HG02678 (cell line): ENCODE data around the gene DHFR2.
"Not testable (repeated sequence)": the region's sequence is repeated elsewhere in the genome, so short reads cannot be mapped to it uniquely, and the experiment has no call there.

Experiments
- ATAC-seq: cut with Tn5 transposase; IDR thresholded peaks from one replicate; pipeline ENCODE4 v1.9.1; 2021; ENCODE audit warnings: mild to moderate bottlenecking, moderate library complexity; ENCODE audit not compliant: unreplicated experiment

Gene DHFR2

DNA sequence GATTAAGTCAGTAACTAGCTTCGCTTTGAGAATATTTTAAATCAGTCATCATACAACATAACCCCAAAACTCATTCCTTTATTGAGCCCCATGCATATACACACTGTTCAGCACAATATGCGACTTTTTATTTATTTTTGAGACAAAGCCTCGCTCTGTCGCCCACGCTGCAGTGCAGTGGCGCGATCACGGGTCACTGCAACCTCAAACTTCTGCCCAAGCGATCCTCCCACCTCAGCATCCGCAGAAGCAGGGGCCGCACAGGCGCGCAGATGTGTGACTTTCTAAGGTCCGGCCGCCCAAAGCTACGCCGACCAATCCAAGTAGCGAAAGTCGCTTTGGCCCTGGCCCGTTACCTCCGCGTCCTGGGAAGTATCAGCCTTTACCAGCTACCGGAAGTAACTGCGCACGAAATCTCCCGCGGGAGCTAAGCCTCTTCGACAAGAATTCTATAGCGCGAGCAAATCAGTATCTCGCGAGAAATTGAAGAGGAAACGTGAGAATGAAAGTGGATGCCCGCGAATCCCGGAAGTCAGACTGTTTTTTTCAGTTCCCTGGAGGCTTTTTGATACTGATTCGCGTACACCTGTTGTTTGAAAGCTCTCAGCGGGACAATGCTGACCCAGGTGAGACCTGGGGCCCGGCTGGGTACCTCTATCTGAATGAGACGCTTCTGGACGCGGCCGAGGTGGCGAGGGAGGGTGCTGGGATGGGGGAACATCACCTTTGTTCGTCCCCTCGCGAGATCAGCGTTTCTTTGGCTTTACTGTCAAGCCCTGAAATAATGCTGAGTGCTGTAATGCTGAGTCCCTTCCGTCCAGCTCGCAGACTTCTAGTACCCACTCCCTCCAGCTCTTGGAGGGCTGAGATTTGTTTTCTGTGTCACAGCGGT is at the start of gene DHFR2, which contains the start of gene NSUN3:
Gene DHFR2 (minus strand): TSS at position 404 of the 892 bp plus-strand sequence. CDS start 1,405 bp downstream, outside the sequence.
Gene NSUN3 (plus strand): TSS at position 549 of the 892 bp plus-strand sequence. CDS start 66 bp downstream, at position 615.
- ATAC-seq = peak; percentile 91

DNA sequence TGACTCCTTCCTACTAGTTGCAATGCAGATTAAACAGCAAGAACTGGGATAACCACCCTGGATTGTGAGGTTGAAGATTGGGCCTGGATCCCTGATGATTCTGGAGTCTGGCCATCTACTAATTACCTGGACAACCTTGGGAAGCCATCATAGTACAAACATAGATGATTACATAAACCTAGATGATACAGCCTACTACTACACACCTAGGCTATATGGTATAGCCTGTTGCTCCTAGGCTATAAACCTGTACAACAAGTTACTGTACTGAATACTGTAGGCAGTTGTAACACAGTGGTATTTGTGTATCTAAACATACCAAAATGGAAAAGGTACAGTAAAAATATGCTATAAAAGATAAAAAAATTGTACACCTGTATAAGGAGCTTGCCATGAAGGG is 48.1 kb upstream of the DHFR2 start:
- ATAC-seq = no peak

DNA sequence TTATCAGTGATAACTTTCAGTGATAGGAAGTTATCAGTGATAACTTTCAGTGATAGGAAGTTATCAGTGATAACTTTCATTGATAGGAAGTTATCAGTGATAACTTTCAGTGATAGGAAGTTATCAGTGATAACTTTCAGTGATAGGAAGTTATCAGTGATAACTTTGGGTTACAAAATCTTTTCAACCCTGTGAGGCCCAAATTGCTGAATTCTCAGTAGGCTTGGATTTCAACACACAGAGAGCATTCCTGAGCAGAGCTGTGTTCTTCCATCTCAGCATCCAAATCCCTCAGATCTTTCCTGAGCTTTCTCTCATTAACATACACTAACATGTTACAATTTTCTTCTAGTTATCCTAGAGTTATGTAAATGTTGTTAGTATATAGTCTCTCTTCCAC is 47.5 kb upstream of the DHFR2 start:
- not testable (repeated sequence) for ATAC-seq

DNA sequence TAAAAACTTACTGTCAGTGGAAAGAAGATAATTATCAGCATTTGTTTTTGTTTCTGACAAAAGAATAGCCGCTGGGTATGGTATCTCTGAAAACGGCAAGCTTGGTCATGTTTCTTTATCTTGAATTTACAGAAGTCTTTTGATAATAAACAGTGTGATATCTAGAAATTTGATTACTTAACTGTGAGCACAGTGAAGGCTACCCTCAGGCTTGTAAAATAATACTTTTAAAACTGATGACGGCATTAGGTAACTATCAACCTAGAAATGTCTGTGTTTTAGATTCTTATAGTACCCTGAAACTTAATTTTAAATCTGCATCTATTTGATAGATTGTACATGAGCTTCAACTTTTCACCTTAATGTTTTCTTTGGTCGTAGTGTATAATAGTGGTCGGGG is 43.6 kb upstream of the DHFR2 start:
- ATAC-seq = no peak

DNA sequence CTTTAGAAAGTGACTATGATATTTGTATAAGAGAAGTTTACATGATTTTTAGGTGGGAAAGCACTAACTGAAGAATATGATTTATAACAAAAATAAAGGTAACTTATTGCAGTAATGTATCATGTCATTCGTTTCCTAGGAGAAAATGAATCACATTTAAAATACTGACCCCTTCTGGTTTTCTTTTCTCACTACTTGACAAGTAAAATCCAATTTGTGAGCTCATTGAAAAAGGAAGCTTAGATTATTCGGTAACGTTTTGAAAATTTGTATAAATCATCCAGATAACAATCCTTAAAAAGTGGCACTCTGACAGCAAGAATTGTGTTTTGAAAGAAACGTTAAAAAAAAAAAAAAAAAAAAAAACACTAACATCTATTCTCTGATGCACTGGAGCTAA is 39.1 kb upstream of the DHFR2 start:
- ATAC-seq = no peak

DNA sequence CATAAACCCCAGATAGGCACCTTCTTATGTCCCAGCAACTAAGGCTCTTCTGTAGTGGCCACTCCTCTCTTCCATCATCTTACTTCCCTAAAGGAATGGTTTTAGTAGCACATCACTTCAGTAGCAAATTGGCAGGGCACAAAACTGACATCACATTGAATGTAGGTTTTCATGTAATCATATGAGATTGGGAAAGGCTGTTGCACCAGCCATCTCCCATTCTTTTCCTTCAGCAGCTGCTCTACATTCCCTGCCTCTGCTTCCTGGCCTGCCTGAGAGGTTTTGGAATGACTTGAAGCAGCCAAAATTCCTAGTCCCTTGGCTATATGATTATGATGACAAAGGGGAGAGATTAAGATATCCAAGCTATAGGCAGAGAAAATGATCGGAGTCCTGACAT is 36.6 kb upstream of the DHFR2 start:
- ATAC-seq = no peak

DNA sequence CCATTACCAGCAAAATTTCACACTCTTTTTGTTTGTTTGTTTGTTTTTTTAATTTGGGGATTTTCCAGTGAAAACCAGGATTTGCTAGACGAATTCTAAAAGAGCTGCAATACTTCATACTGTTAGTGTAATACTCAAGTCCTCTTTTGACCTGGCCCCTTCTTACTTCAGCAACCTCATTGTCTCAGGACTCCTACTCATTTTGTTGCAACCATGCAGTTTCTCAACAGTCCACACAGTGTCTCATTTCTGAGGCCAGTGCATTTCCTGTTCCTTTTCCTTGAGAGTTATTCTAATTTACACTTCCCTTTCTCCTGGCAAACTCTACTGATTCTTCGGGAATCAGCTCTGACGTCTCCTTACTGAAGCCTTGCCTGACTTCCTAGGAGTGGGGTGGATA is 35.7 kb upstream of the DHFR2 start:
- ATAC-seq = no peak

DNA sequence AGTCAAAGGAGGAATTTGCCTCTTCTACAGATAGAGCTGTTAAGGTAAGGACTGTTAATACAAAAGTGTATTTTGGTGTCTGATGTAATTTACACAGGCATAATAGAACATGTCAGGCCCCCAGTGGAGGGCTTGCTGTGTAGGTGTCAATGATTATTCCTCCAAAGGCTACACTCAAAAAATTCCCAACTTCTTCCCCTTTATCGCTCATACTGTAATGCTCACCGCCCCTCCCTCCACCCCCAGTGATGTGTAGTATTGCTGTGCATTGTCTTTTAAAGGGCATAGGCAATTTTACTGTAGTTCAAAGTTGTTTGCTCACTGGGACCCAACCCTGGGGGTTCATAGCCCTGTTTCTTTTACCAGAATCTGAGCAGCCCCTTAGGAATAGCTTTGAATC is 32.4 kb upstream of the DHFR2 start:
- ATAC-seq = no peak

DNA sequence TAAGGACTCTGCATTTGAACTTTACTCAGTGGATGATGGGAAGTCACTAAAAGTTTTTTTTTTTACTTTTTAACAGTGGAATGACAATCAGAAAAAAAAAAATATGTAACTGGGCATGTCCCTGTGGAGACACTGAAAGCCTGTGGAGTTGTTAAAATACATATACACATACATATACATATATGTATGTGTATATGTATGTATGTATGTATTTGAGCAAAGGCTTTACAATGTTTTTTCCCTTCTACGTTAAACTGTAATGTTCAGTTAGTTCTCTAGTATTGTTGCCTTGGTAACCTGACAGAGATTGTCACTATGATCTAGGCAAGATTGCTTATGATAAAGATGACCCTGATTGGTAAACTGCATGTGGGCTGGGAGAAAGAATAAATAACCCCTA is 30.4 kb upstream of the DHFR2 start:
- ATAC-seq = no peak

DNA sequence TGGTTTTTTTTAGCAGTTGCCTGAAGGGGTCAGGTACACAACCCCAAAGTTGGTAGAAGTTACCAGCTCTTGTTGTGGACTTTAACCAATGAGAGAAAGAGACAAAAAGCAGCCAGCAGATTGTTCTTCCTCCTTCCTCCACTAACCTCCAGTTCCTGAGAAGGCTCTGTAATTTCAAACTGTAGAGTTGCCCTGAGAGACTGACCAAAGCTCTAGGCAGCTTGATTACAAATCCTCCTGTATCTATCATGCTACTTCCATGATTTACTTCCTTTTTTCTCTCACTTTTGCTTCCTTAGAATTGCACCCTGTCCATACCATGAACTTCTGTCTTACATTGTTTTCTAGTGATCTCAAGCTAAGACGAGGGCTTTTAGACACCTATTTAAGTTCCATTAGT is 29.4 kb upstream of the DHFR2 start:
- no peak for ATAC-seq

DNA sequence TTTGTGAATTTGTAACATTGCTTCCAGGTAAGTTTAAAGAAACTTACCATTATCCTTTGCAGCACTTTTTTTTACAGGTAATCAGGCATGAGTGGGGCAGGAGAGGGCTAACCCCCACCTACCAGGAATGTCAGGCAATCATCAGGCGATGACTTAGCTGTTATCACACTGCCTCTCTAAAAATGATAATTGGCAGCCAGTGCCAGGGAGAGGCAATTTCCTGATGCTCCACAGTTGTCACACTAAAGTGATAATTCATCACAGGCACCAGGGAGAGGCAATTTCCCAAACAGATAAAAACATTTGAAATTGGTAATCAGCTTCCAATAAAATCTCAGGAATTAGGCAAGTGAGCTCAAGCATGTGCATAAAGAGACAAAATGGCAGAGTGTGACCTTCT is 26.4 kb upstream of the DHFR2 start:
- no peak for ATAC-seq

DNA sequence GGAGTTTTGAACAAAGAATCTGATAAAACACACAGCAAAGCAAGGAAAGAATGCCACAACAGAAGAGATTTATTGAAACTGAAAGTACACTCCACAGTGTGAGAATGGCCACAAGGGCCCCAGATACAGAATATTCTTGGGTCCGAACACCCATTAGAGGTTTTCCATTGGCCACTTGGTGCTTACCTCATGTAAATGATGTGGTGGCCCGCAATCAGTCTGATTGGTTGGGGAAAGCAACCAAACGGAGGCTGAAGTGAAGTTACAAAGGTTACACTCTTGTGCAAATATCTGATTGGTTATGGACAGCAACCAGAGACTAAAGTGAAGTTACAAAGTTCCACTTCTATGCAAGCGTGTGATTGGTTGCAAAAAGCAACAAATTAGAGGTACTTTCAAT is 20.5 kb upstream of the DHFR2 start:
- peak; percentile 82 for ATAC-seq

DNA sequence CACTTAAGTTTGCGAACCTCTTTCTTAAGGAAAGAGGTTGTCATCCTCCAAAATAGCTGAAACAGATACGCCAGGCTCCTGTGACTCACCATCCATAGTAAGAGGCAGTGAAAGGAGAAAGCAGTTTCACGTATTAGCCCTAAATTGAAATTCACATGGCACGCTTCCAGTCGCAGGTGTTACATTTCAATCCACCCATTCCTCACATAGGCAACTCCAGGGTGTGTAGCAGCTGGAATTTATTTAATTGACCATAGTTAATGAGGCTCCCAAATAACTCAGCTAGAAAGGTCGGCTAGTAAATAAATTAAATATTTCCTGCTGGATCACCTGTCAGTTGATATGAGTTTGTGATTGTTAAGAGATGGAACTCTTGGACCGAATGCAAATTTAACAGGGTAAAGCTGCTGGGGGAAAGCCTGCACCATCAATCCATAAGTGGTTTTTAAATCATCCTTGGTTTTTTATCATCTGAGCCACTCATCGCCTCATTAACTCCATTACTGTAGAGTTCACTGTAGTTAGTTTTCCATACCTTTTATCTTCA is 19.7 kb upstream of the DHFR2 start:
- no peak for ATAC-seq

DNA sequence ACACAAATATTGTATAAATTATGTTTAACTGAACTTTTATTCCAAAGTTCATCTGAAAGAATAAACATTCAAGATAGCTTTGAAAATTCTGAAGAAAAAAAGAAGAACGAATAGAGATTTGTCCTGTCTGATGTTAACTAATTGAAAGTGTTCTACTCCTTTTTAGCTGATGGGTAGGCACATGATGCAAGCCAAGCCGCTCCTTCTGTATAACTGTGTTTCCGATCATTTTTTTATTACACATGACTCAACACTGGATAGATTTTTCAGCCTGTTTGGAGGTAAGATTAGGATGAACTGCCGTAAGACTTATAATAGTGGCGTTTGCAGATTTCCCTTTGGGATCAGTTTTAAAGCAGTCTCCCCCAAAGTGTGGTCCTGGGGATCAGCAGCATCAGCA is 19.2 kb upstream of the DHFR2 start:
- no peak for ATAC-seq

DNA sequence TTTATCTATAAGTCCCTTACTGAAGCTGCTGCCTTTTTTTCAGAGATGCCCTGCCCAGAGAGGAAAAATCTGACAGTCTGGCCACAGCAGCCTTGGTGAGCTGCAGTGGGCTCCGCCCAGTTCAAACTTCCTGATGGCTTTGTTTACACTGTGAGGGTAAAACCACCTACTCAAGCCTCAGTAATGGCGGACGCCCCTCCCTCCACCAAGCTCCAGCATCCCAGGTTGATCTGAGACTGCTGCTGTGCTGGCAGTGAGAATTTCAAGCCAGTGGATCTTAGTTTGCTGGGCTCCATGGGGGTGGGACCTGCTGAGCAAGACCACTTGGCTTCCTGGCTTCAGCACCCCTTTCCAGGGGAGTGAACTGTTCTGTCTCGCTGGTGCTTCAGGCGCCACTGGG is 17.8 kb upstream of the DHFR2 start:
- not testable (repeated sequence) for ATAC-seq

DNA sequence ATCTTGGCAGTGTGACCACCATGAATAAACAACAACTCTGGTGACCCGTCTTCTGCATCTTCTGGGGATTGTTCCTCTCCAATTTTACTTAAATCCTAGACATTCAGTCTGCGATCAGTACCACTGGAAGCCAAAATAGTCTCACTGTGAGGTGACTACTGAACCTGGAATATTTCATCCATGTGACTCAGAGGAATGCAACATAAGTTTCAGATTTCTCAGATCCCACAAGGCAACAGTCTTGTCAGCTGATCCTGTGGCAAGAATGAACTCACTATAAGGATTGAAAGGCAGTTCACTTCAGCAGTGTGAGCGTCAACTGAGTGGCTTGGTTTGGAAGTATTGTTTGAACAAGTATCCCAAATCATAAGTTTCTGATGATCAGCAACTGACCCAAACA is 13.3 kb upstream of the DHFR2 start:
- no peak for ATAC-seq

DNA sequence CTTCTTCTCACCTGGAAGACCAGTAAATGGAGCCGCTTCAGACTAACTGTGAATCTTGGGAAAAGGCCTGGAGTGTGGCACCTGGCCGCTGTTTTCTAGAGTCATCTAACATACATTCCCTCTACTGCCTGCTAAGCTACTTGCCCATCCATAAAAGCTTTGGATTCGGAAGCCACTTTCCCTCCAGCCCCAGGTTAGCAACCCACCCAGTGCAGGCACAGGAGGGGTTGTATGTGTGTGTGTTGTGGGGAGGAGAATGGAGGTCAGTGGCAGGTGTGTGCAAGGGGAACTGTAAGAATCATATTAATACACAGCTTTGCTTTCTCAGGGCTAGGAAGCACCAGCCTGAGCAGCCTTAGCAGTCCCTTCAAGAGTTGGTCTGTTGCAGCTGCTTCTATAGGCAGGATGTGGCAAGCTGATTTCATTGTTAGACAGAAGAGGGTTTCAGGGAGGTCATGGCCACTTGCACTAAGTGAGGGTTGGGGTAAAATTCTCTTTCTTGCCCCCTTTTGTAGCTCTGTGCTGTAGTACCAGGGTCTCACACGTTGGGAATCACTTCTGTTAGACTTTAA is 9.1 kb upstream of the DHFR2 start:
- ATAC-seq = peak; percentile 84

DNA sequence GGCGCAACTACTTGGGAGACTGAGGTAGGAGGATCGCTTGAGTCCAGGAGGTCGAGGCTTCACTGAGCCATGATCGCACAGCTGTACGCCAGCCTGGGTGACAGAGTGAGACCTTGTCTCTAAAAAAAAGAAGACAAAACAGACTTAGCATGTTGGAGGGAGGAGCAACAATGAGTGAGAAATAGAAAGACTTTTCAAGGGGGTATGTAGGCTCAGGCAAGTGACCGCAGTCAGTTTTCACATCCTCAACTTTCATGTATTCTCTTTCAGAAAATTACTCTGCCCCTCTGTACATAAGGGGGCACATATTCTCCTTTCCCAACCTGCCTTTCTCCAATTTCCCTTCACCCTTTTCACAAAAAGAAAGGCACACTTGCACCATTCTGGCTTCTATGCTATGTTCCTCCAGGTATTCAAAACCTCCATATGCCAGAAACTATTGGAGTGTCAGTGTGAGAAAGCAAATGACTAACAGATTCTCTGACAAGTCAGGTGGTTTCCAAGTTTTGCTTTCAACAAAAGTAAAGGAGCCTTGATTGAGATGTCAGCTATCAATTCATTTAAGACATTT is 7.7 kb upstream of the DHFR2 start:
- peak; percentile 45 for ATAC-seq

DNA sequence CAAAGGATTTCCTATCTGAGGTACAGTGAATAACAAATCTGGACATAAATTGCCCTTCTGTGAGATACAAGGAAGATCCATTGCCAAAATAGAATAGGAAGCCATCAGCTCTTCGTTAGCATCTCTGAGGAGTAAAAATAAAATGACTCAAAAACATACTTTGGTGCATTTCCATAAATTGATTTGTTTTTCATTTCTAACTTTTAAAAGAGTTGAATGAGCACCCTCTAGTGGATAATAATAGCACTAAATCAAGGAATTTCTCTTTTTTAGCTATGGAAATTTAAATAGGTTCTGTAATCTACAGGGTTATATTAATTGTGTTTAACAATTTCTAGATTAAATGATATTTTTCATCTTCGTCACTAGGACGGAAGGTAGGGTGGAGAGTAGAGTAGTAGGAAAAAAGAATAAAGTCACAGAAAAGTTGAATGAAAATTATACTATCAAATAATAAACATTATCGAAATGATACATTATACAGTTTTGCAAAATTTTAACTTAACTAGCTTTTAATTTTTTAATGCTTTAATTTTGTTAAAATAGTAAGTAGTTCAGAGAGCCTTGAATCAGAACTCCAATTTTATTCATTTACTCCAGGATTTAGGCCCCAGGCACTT is 6.6 kb upstream of the DHFR2 start:
- ATAC-seq = no peak

DNA sequence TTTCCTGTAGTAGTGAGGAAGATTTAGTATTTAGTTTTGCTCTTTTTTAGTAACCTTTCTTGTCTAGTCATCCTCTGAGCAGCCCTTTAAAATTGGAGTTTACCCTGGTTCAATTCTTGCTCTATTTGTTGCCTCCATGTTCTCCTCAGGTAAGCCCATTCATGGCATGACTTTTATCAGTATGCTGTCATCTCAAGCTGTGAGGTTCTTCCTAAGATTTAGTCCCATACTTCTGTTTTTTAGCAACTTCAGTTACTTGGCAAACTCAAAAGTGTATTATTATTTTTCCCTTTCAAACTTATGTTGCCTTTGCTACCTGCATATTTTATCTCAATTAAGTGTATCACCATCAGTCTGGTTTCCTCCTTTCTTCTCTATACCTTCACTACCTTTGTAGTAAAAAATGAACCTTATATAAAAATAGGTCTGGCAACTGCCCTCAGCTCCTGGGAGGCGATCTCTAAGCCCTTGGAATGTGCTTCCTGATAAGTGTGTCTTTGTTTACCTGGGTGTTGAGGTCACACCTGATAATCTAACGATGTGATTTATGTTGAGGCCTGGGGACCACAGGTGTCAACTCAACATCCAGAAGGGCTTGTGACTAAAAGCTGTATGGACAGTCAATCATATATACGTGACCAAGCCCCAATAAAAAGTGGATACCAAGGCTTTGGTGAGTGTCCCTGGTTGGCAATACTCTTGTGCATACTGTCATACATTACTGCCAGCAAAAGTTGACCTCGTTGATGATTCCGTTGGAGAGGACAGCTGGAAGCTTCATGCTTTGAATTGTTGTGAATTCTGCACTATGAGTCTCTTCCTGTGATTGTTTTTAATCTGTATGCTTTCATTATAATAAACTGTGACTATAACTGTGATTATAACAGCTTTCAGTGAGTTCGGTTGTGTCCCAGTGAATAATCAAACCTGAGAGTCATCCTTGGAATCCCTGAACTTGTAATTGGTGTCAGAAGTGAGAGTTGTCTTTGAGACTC is 4.1 kb upstream of the DHFR2 start:
- no peak for ATAC-seq
